ENCODE results near the gene CGB1. TPM values are rescaled to one million over a fixed set of nuclear protein-coding genes. Genes with fewer than 3 reads are reported as not detected.
"Not testable (repeated sequence)": the region's sequence is repeated elsewhere in the genome, so short reads cannot be mapped to it uniquely, and the experiment has no call there.

Gene CGB1
- total RNA-seq (not detected), total RNA-seq (0 reads per million in 172 experiments)
- polyA plus RNA-seq (2013, experiment 1 of 2), result not detected
- not detected for polyA plus RNA-seq (2013, experiment 2 of 2)

GRCh38 chr19:49036815-49037214, at the start of gene CGB1:
TSS of gene CGB1 (minus strand) at chr19:49036895. CDS start at chr19:49036711, 184 bp downstream.
- H3K36me3 ChIP-seq (ENCODE audit: insufficient read depth, low read length); H3K9me3 ChIP-seq (ENCODE audit: control insufficient read depth in 1 of 2, insufficient read depth in 1 of 2, low read length in 2 of 2); H3K4me1 ChIP-seq (ENCODE audit: insufficient read depth, low read length); H3K4me3 ChIP-seq (ENCODE audit: low read length); CTCF ChIA-PET; H3K36me3 Mint-ChIP-seq (ENCODE audit: low read depth); H3K4me1 Mint-ChIP-seq (ENCODE audit: low read depth); H3K9me3 Mint-ChIP-seq; intact Hi-C loops (cut with DNase I, micrococcal nuclease); ATAC-seq (ENCODE audit: poor library complexity); H3K27ac Mint-ChIP-seq; H3K27me3 Mint-ChIP-seq; POLR2A ChIA-PET; H3K27me3 ChIP-seq (ENCODE audit: control insufficient read depth in 1 of 2, insufficient read depth in 2 of 2, low read length in 2 of 2); H3K27ac ChIP-seq (ENCODE audit: low read depth in 1 of 2, low read length in 2 of 2); H3K4me3 Mint-ChIP-seq: not testable (repeated sequence)
- peak in 5 of 14 experiments; percentile 11 to 63 (median 46) for DNase-seq

DNA sequence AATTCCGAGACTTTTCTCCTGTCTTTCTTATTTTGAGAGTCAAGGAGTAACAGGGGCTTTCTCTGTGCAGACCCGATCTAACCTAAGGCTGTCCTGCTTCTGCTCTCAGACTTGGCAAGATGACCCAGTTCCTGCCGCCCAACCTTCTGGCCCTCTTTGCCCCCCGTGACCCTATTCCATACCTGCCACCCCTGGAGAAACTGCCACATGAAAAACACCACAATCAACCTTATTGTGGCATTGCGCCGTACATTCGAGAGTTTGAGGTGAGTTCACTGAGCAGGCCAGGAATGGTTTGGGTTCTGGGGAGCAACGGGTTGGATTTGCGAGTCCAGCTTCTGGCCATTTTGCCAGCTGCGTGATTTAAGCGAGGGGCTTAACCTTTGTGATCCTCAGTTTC, 49.6 kb upstream of the CGB1 start:
- H3K9me3 Mint-ChIP-seq, result no peaks in the 10 kb centered on the region

DNA sequence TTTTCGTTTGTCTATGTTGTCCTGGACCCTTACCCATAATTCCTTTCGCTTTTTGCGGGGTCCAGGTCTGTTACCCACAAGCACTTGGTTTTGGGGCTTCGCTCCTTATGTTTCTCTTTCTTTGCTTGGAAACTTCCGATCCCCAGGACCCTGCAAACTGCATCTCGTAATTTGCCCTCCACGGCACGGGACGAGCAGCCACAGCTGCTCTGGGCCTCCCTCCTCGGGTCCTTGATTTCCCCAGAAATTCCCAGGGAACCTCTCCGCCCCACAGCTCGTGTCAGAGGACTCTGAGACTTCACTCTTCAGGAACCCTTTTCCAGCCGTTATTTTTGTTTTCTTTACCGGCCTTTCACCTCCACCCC, 49.2 kb upstream of the CGB1 start:
- Mint-ChIP-seq H3K4me3 (peak overlapping the region; percentile 86), H3K9me3 (no peaks in the 10 kb centered on the region), H3K27me3 (peaks cover 3% of the 10 kb centered on the region), H3K36me3 (ENCODE audit: low read depth) (peaks cover 49% of the 10 kb centered on the region), H3K4me1 (ENCODE audit: low read depth) (peaks cover 37% of the 10 kb centered on the region), H3K27ac (peak overlapping the region; percentile 87)
- ChIA-PET CTCF (interaction anchor here (1.5 to 4.5 kb wide), 2 partner anchors 12 to 29 kb away, joined by 6 to 24 read pairs; partner anchors contain the start of gene LIN7B), POLR2A (no interaction called here)
- TF ChIP-seq, protein P1, sequence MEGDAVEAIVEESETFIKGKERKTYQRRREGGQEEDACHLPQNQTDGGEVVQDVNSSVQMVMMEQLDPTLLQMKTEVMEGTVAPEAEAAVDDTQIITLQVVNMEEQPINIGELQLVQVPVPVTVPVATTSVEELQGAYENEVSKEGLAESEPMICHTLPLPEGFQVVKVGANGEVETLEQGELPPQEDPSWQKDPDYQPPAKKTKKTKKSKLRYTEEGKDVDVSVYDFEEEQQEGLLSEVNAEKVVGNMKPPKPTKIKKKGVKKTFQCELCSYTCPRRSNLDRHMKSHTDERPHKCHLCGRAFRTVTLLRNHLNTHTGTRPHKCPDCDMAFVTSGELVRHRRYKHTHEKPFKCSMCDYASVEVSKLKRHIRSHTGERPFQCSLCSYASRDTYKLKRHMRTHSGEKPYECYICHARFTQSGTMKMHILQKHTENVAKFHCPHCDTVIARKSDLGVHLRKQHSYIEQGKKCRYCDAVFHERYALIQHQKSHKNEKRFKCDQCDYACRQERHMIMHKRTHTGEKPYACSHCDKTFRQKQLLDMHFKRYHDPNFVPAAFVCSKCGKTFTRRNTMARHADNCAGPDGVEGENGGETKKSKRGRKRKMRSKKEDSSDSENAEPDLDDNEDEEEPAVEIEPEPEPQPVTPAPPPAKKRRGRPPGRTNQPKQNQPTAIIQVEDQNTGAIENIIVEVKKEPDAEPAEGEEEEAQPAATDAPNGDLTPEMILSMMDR (IDR thresholded peaks at IDR 0.05), result no peak
- intact Hi-C loops (cut with DNase I, micrococcal nuclease), result loop anchor here in 1 of 2 experiments (10.0 kb wide), 2 partner anchors 399 to 1719 kb away; partner anchors contain the start of gene RPL13A
- peaks cover 25% of the 10 kb centered on the region for H3K36me3 ChIP-seq (ENCODE audit: insufficient read depth, low read length)
- DNase-seq (no peak), ATAC-seq (ENCODE audit: poor library complexity) (no peak)
- H3K27me3 ChIP-seq (ENCODE audit: control insufficient read depth in 1 of 2, insufficient read depth in 2 of 2, low read length in 2 of 2), result no peaks in the 10 kb centered on the region
- peaks cover 47% of the 10 kb centered on the region for H3K4me1 ChIP-seq (ENCODE audit: insufficient read depth, low read length)
- H3K27ac ChIP-seq (ENCODE audit: low read depth in 1 of 2, low read length in 2 of 2), result peak overlapping the region; percentile 68 to 75
- no peaks in the 10 kb centered on the region for H3K9me3 ChIP-seq (ENCODE audit: control insufficient read depth in 1 of 2, insufficient read depth in 1 of 2, low read length in 2 of 2)
- peak overlapping the region; percentile 94 for H3K4me3 ChIP-seq (ENCODE audit: low read length)

More for the DNA sequence above, 49.6 kb upstream of the CGB1 start:
- TF ChIP-seq, protein P1 (IDR thresholded peaks at IDR 0.05), result no peak
- POLR2A ChIA-PET, result interaction anchor here (0.7 kb wide), 1 partner anchor 126 kb away, joined by 3 read pairs; no protein-coding TSS in a partner anchor
- intact Hi-C loops (cut with DNase I, micrococcal nuclease), result loop anchor here in 1 of 2 experiments (10.0 kb wide), 2 partner anchors 399 to 1719 kb away; partner anchors contain the start of gene RPL13A
- peak overlapping the region in 1 of 2 donors; percentile 16 for H3K27ac ChIP-seq (ENCODE audit: low read depth in 1 of 2, low read length in 2 of 2)
- no peaks in the 10 kb centered on the region for H3K27me3 ChIP-seq (ENCODE audit: control insufficient read depth in 1 of 2, insufficient read depth in 2 of 2, low read length in 2 of 2)
- no peak for DNase-seq
- peak overlapping the region; percentile 87 for H3K27ac Mint-ChIP-seq
- H3K36me3 Mint-ChIP-seq (ENCODE audit: low read depth), result peaks cover 54% of the 10 kb centered on the region
- peak overlapping the region; percentile 86 for H3K4me3 Mint-ChIP-seq
- ATAC-seq (ENCODE audit: poor library complexity), result no peak
- CTCF ChIA-PET, result interaction anchor here (0.7 to 4.5 kb wide), 3 partner anchors 12 to 66 kb away, joined by 4 to 24 read pairs (median 6); partner anchors contain the start of gene LIN7B
- peaks cover 3% of the 10 kb centered on the region for H3K27me3 Mint-ChIP-seq
- no peaks in the 10 kb centered on the region for H3K9me3 ChIP-seq (ENCODE audit: control insufficient read depth in 1 of 2, insufficient read depth in 1 of 2, low read length in 2 of 2)
- H3K4me1 Mint-ChIP-seq (ENCODE audit: low read depth), result peaks cover 38% of the 10 kb centered on the region
- H3K36me3 ChIP-seq (ENCODE audit: insufficient read depth, low read length), result peaks cover 29% of the 10 kb centered on the region
- peak overlapping the region; percentile 94 for H3K4me3 ChIP-seq (ENCODE audit: low read length)
- peaks cover 47% of the 10 kb centered on the region for H3K4me1 ChIP-seq (ENCODE audit: insufficient read depth, low read length)
